Motor neuron (in vitro differentiated cells): ENCODE results near the gene SURF2. TPM values are rescaled to one million over a fixed set of nuclear protein-coding genes. Genes with fewer than 3 reads are reported as not detected.

Source experiments
- ATAC-seq, 8 experiments: fragments of 200-7000 bp; cut with Tn5 transposase; replicated peaks in 6 of 8; 2 replicates each; pipeline ENCODE4 v1.8.0; 2021; ENCODE audit warnings: mild to moderate bottlenecking in 8 of 8, moderate library complexity in 8 of 8
- H3K27ac ChIP-seq, 2 donors: fragments of 250-450 bp; sonication (Bioruptor Pico); 2 replicates each; pipeline ENCODE4 v1.9.0; 2021; ENCODE audit warnings: antibody characterized with exemption in 2 of 2, mild to moderate bottlenecking in 2 of 2, moderate library complexity in 1 of 2
- H3K4me1 ChIP-seq, 2 donors: fragments of 250-450 bp; sonication (Bioruptor Pico); replicated peaks in 1 of 2; 2 replicates each; pipeline ENCODE4 v1.6.1; 2021; ENCODE audit warnings: antibody characterized with exemption in 2 of 2, mild to moderate bottlenecking in 2 of 2, moderate library complexity in 1 of 2
- H3K4me3 ChIP-seq, 5 donors: fragments of 250-450 bp; sonication (Bioruptor Pico); 2 replicates each; pipeline ENCODE4 v1.9.0; 2021; ENCODE audit warnings: antibody characterized with exemption in 5 of 5, mild to moderate bottlenecking in 5 of 5, moderate library complexity in 4 of 5
- WGBS, 10 experiments: fragments of 450-650 bp; shearing (Covaris generic); methylation state at CpG; one replicate each; pipeline ENCODE4 v1.0.0; 2022; 5-methylcytosine and 5-hydroxymethylcytosine counted together
- in situ Hi-C, 9 experiments: fragments of 400-800 bp; cut with MboI; loops; one replicate each; pipeline ENCODE4 v1.15.0; 2021; ENCODE audit warnings: low sequenced_read_pairs in 9 of 9, low pct_unique_long_range_greater_than_20kb in 2 of 9; ENCODE audit not compliant: unreplicated experiment in 9 of 9
- total RNA-seq, 8 experiments: library from RNA; unstranded; fragments of 300-600 nt; gene quantifications; 2 replicates each; pipeline versions ENCODE4 v1.2.3 to v1.2.4, GENCODE V29; 2022

SURF2 gene
- total RNA-seq, 8 experiments from 2014 or later: 20.3 to 43.4 (median 27.5) TPM

DNA sequence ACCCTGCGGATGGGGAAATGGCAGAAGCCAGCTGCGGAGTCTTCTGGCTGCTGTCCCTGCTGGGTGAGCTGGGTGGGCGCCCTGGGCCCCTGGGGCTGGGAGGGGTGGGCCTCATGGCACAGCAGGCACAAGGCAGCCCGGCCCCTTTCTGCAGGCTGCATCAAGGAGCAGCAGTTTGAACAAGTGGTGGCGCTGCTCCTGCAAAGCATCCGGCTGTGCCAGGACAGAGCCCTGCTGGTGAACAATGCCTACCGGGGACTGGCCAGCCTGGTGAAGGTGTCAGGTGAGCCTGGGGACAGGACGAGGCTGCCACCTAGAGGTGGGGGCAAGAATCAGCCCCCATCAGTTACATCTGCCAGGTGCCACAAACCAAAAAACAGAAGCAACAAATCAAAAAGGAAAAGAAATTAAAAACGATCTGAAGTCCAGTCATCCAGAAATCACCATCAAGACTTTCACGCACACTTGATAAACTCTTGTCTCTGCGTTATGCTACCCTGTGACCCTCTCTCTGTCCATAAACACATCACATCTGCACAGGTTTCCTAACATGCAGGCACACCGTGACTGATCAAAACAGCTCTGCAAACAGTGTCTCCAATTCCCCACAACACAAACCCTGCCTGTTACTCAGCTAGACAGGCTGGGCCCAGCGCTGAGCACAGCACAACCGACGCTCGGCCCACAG lies 47.6 kb downstream of the SURF2 start:
- in situ Hi-C loops: no loop called here
- ATAC-seq: no peak
- WGBS, 10 experiments: 77 to 95% (median 88%) methylated on average over 4 to 7 of the region's 16 CpGs; no CpG with 5 or more reads in 6 of the 10 experiments
- no peaks in the 10 kb centered on the region for H3K4me1 ChIP-seq
- H3K27ac ChIP-seq: no peak overlapping the region
- no peak overlapping the region for H3K4me3 ChIP-seq

DNA sequence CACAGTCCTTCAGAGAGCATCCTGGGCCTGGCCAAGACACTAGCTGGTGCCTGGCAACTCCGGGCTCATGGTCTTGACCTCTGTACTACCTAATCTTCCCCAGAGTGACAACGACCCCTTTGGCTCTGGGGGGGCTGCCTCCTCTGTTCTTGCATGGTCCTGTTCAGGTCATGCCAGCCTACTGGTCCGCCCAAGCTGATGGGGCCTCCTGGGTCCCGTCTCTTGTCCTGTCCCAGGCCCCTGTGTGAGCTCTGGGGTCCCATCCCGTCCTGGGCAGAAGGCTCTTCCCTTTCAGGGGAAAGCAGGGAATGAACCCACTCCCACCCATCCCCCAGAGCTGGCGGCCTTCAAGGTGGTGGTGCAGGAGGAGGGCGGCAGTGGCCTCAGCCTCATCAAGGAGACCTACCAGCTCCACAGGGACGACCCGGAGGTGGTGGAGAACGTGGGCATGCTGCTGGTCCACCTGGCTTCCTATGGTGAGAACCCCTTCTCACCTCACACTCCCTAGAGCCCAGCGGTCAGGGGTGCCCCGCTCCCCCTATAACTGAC lies 48.2 kb downstream of the SURF2 start:
- Histone ChIP-seq H3K27ac (no peak overlapping the region), H3K4me1 (no peaks in the 10 kb centered on the region), H3K4me3 (no peak overlapping the region)
- WGBS, 10 experiments: 79 to 100% methylated on average over 2 to 8 of the region's 12 CpGs; no CpG with 5 or more reads in 8 of the 10 experiments
- ATAC-seq: no peak
- in situ Hi-C loops: no loop called here

DNA sequence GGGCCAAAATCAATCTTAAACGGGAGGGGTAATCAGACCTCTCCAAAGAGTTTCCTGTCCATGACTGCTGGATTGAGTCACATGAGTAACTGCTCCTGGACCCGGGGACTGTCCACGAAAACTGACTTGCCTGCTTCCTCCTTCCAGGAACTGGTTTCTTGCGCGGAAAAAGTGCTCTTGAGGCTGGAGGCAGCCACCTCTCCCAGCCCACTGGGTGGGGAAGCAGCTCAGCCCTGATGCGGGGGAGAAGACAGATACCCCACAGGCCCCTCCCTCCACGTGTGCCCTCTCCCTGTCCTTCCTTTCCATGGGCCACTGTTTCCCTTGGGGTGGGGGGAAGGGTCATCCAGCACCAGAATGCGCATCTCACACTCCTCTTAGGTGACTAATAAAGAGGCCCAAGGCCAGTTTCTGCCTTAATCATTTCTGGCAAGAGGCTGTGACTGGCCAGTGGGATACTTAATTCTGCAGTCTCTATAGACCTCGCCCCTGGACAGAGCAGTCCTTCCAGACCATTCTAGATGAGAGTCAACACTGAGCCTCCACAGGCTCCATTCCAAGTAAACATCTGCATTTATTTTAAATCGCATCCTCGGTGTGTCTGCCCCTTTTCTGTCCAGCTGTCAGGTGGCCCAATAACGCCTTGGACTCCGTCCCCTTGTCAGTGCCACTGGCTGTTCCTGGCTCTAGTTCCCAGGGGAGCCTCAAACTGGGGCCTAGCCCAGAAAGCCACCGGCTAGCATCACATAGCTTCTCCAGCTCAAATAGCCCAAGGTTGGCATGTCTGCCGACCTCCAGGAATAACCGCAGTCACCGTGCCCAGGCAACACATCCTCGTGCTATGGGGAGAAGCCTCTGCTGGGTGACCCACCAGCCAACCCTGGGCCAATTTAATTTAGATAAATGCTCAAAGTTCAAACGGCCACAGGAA lies 49.4 kb downstream of the SURF2 start:
- WGBS, 10 experiments: 30 to 80% (median 80%) methylated on average over 1 to 8 of the region's 19 CpGs; no CpG with 5 or more reads in 4 of the 10 experiments
- H3K27ac ChIP-seq: no peak overlapping the region
- no peak overlapping the region for H3K4me3 ChIP-seq
- ATAC-seq: peak in 5 of 8 experiments; percentile 8 to 79 (median 18)
- no peaks in the 10 kb centered on the region for H3K4me1 ChIP-seq
- in situ Hi-C loops: no loop called here

DNA sequence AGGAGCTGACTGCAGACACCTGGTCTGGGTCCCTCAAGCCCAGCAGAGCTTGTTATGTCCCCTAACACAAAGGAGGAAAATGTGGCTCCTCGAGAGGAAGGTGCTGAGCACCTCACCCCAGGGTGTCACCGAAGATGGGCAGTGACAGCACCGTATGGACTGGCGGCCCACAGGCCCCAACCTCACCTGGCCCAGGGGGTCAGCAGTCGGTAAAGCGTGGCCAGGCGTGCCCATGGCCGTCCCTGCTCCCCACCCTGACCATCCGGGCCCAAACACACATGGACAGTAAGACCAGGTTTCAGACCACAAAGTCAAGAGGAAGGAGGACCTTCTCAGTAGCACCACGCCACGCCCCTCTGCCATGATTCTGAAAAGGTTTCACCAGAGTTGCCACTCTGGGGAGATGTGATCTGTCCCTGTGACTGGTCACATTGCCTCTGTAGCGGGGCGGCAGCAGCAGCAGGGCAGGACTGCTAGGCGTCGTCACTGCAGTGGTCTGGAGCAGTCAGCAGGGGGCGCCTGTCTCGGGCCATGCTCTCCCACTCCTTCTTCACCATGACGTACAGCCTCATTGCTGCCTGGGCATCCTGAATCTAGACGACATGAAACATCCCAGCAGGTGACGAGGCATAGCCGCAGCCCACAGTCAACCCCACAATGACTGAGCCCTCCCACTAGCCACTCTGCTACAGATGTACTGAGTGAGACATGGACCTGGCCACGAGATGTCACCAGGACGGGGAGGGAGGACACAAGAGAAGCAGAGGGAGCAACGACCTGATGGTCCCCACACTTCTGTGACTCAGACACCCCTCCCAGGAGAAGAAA lies 50.3 kb downstream of the SURF2 start:
- Histone ChIP-seq H3K4me1 (no peaks in the 10 kb centered on the region), H3K27ac (no peak overlapping the region), H3K4me3 (no peak overlapping the region)
- ATAC-seq: peak; percentile 75 to 94 (median 86)
- in situ Hi-C loops: no loop called here
- 0 to 100% (median 40%) methylated on average over 1 to 11 of the region's 24 CpGs; no CpG with 5 or more reads in 3 of the 10 experiments for WGBS, 10 experiments

DNA sequence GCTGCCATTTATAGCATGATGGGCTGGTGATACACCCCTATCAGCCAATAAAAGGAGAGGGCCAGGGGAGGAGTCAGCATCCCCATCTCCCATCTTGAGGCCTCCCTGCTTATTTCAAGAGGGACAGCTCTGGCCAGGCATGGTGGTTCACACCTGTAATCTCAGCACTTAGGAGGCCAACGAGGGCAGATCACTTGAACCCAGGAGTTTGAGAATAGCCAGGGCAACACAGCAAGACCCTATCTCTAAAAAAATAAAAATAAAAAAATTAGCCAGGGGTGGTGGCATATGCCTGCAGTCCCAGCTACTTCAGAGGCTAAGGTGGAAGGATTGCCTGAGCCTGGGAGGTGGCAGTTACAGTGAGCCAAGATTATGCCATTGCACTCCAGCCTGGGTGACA lies 51.7 kb downstream of the SURF2 start:
- Histone ChIP-seq H3K4me1 (no peaks in the 10 kb centered on the region), H3K27ac (no peak overlapping the region), H3K4me3 (no peak overlapping the region)
- in situ Hi-C loops: no loop called here
- 100% methylated on average over 1 of the region's 1 CpG; no CpG with 5 or more reads in 9 of the 10 experiments for WGBS, 10 experiments
- ATAC-seq: no peak

Other genes with a start within 250 kb of the SURF2 start
- 10 to 100 TPM; 18.3 to 85.1 (median 52.9) TPM for gene RALGDS, start 235.3 kb upstream of the SURF2 start, total RNA-seq
- 1 to 10 TPM in 3 of 8 experiments, under 1 TPM in 5; 0.14 to 2.4 (median 0.75) TPM for gene GBGT1, start 192.6 kb upstream of the SURF2 start, total RNA-seq
- gene OBP2B, start 147.3 kb upstream of the SURF2 start, total RNA-seq: under 1 TPM in 1 of 8 experiments, not detected in 7; 0.33 TPM
- gene ABO, start 81.3 kb upstream of the SURF2 start, total RNA-seq: under 1 TPM in 6 of 8 experiments, not detected in 2; under 0.01 to 0.38 (median 0.12) TPM
- gene SURF6, start 20.4 kb upstream of the SURF2 start, total RNA-seq: 10 to 100 TPM; 14.8 to 27.8 (median 17.8) TPM
- gene MED22, start 8.4 kb upstream of the SURF2 start, total RNA-seq: 10 to 100 TPM; 14.2 to 36.9 (median 20.4) TPM
- 1,000 to 10,000 TPM; 2,000 to 3,318 (median 3,013) TPM for gene RPL7A, start 8.3 kb upstream of the SURF2 start, total RNA-seq
- gene SURF1, start 63 bp upstream of the SURF2 start, total RNA-seq: 10 to 100 TPM; 26.7 to 40.3 (median 30.8) TPM
- gene SURF4, start 19.5 kb downstream of the SURF2 start, total RNA-seq: 100 to 1,000 TPM in 4 of 8 experiments, 10 to 100 TPM in 4; 62.6 to 141 (median 105) TPM
- 1 to 10 TPM; 1.1 to 6.1 (median 3.1) TPM for gene STKLD1, start 19.8 kb downstream of the SURF2 start, total RNA-seq
- 10 to 100 TPM; 23.1 to 34.3 (median 24.5) TPM for gene REXO4, start 61.5 kb downstream of the SURF2 start, total RNA-seq
- 10 to 100 TPM in 1 of 8 experiments, 1 to 10 TPM in 7; 2.7 to 14.3 (median 4.3) TPM for gene ADAMTS13, start 65.8 kb downstream of the SURF2 start, total RNA-seq
- 10 to 100 TPM in 7 of 8 experiments, 1 to 10 TPM in 1; 8.5 to 32.0 (median 21.2) TPM for gene CACFD1, start 103.4 kb downstream of the SURF2 start, total RNA-seq
- 10 to 100 TPM in 4 of 8 experiments, 1 to 10 TPM in 4; 4.7 to 23.0 (median 9.7) TPM for gene SLC2A6, start 122.5 kb downstream of the SURF2 start, total RNA-seq
- gene MYMK, start 168.4 kb downstream of the SURF2 start, total RNA-seq: not detected
- gene ADAMTSL2, start 178.2 kb downstream of the SURF2 start, total RNA-seq: under 1 TPM in 7 of 8 experiments, not detected in 1; 0.10 to 0.93 (median 0.32) TPM